ENCODE results near the gene GPR21. TPM values are rescaled to one million over a fixed set of nuclear protein-coding genes. Genes with fewer than 3 reads are reported as not detected.
A peak's percentile ranks its signal among the peaks of the same experiment; 100 is the strongest.

The GPR21 gene
- total RNA-seq, 1 donor from 2014 or later: 4.8 TPM

DNA sequence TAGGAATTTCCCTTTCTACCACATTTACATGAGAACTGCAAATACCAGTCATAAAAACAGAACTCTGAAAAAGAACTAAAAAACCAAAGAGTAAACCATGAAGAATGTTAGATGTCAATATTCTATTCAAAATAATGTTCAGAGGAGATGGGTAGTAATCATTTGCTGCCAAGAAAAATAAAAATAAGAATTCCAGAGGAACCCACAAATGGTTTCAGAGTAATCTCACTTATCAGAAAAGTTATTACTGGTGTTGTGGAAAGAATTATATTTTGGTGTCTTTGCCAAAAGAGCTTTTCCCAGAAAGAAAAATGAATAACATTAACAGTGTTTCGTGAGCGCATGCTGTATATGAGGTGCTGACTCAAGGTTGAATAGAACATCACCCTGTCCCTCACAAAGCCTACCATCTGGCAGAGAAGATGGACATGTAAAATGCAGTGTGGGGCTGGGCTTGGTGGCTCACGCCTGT, 35.6 kb downstream of the GPR21 start:
- no peak for DNase-seq (ENCODE audit: low spot score)

DNA sequence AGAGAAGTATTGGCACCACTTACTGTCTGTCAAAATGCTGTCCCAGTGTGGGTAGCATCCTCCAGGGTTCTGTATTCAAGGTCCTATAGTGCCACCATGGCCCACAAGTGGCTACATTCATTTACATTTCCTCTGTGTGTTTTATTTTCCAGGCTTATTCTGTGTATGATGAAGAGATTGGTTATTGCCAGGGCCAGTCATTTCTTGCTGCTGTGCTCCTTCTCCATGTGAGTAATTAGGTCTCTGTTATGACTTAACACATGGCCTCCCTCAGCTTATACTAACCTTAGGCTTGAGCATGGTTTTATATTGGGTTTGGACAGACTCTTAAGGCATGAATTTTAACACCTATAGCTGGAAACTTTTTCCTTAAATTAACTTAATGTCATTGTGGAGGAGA, 36.7 kb downstream of the GPR21 start:
- H3K9me3 Mint-ChIP-seq (ENCODE audit: low read depth): no peaks in the 10 kb centered on the region
- peak overlapping the region; percentile 89 for H3K27ac Mint-ChIP-seq (ENCODE audit: unreplicated experiment)

More for the DNA sequence above, 35.6 kb downstream of the GPR21 start:
- peak overlapping the region; percentile 89 for H3K27ac Mint-ChIP-seq (ENCODE audit: unreplicated experiment)
- peaks cover 97% of the 10 kb centered on the region for H3K4me1 Mint-ChIP-seq (ENCODE audit: low read depth)
- H3K9me3 Mint-ChIP-seq (ENCODE audit: low read depth): no peaks in the 10 kb centered on the region
- no peak overlapping the region for H3K4me3 Mint-ChIP-seq (ENCODE audit: unreplicated experiment)
- H3K36me3 Mint-ChIP-seq (ENCODE audit: low read depth): peaks cover 33% of the 10 kb centered on the region
- H3K27me3 Mint-ChIP-seq (ENCODE audit: low read depth): no peaks in the 10 kb centered on the region
- TF ChIP-seq, protein P1, sequence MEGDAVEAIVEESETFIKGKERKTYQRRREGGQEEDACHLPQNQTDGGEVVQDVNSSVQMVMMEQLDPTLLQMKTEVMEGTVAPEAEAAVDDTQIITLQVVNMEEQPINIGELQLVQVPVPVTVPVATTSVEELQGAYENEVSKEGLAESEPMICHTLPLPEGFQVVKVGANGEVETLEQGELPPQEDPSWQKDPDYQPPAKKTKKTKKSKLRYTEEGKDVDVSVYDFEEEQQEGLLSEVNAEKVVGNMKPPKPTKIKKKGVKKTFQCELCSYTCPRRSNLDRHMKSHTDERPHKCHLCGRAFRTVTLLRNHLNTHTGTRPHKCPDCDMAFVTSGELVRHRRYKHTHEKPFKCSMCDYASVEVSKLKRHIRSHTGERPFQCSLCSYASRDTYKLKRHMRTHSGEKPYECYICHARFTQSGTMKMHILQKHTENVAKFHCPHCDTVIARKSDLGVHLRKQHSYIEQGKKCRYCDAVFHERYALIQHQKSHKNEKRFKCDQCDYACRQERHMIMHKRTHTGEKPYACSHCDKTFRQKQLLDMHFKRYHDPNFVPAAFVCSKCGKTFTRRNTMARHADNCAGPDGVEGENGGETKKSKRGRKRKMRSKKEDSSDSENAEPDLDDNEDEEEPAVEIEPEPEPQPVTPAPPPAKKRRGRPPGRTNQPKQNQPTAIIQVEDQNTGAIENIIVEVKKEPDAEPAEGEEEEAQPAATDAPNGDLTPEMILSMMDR (IDR thresholded peaks at IDR 0.05): no peak

DNA sequence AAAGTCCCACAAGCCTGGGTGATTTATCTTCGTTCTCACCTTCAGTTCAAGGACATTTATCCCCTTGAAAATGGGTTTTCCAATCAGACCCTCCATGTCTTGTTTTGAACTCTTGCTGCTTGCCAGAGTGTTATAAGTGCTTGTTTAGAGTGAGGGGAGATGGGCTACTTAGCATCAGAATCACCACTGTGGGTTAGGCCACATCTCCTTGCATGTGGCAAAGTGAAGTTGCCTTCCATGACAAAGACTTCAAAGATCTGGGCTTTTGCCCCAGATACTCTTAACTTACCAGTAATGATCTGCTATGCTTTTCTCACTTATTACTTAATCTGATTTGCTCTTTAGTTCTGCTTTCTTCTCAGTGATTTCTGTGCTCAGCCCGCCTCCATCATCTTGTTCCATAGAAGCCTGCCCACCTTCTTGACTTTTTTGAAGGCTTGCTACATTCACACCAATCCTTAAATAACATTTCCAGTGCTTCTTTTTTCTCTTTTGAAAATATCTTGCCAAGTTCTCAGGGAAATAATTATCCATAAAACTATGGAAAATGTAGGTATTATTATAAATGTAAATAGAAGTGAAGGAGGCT, 39.0 kb downstream of the GPR21 start:
- Mint-ChIP-seq H3K27me3 (ENCODE audit: low read depth) (no peaks in the 10 kb centered on the region), H3K27ac (ENCODE audit: unreplicated experiment) (peak overlapping the region; percentile 72), H3K9me3 (ENCODE audit: low read depth) (no peaks in the 10 kb centered on the region), H3K4me3 (ENCODE audit: unreplicated experiment) (no peak overlapping the region), H3K36me3 (ENCODE audit: low read depth) (peaks cover 26% of the 10 kb centered on the region), H3K4me1 (ENCODE audit: low read depth) (peaks cover 88% of the 10 kb centered on the region)
- TF ChIP-seq, protein P1 (IDR thresholded peaks at IDR 0.05): no peak
- no peak for DNase-seq (ENCODE audit: low spot score)

More for the DNA sequence above, 36.7 kb downstream of the GPR21 start:
- TF ChIP-seq, protein P1 (IDR thresholded peaks at IDR 0.05): no peak
- H3K4me1 Mint-ChIP-seq (ENCODE audit: low read depth): peaks cover 93% of the 10 kb centered on the region
- no peaks in the 10 kb centered on the region for H3K27me3 Mint-ChIP-seq (ENCODE audit: low read depth)
- no peak overlapping the region for H3K4me3 Mint-ChIP-seq (ENCODE audit: unreplicated experiment)
- peaks cover 35% of the 10 kb centered on the region for H3K36me3 Mint-ChIP-seq (ENCODE audit: low read depth)
- no peak for DNase-seq (ENCODE audit: low spot score)

DNA sequence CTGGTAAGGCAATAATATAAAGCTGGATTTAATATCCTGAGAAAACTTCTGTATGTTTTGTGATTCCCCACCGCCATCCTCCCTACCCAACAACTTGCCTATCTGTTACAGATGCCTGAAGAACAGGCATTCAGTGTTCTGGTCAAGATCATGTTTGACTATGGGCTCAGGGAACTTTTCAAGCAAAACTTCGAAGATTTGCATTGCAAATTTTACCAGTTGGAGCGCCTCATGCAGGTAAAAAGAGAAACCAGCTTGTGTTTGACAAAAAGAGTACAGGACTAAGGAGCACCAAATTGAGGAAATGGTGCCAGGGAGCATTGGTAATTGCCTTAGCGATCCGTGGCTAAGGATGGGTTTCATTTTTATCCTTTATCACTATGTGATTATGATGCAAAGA, 40.0 kb downstream of the GPR21 start:
- H3K9me3 Mint-ChIP-seq (ENCODE audit: low read depth): no peaks in the 10 kb centered on the region
- H3K27ac Mint-ChIP-seq (ENCODE audit: unreplicated experiment): peak overlapping the region; percentile 72

DNA sequence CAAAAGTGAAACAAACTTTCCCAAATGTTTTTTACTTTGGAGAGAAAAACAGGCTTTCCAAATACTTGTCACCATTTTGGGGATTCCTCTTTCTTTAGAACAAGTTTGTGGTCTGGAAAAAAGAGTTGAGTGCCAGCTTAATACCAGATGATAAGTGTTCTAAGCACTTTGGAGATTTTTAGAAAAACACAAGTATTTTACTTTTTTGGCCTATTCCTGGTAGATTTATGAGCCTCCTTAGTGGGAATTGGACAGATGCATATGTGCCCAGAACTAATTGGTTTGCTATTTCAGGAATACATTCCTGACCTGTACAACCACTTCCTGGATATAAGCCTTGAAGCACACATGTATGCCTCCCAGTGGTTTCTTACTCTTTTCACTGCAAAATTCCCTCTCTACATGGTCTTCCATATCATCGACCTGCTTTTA, 40.5 kb downstream of the GPR21 start:
- Mint-ChIP-seq H3K9me3 (ENCODE audit: low read depth) (no peaks in the 10 kb centered on the region), H3K4me3 (ENCODE audit: unreplicated experiment) (peak overlapping the region; percentile 72), H3K27ac (ENCODE audit: unreplicated experiment) (peak overlapping the region; percentile 72), H3K27me3 (ENCODE audit: low read depth) (no peaks in the 10 kb centered on the region), H3K36me3 (ENCODE audit: low read depth) (peaks cover 30% of the 10 kb centered on the region), H3K4me1 (ENCODE audit: low read depth) (peaks cover 86% of the 10 kb centered on the region)
- TF ChIP-seq, protein P1 (IDR thresholded peaks at IDR 0.05): peak; percentile 66
- DNase-seq (ENCODE audit: low spot score): no peak

More for the DNA sequence above, 40.0 kb downstream of the GPR21 start:
- Mint-ChIP-seq H3K27me3 (ENCODE audit: low read depth) (no peaks in the 10 kb centered on the region), H3K4me1 (ENCODE audit: low read depth) (peaks cover 86% of the 10 kb centered on the region), H3K4me3 (ENCODE audit: unreplicated experiment) (no peak overlapping the region), H3K36me3 (ENCODE audit: low read depth) (peaks cover 25% of the 10 kb centered on the region)
- DNase-seq (ENCODE audit: low spot score): no peak
- TF ChIP-seq, protein P1 (IDR thresholded peaks at IDR 0.05): no peak

All from chondrocyte (in vitro differentiated cells).